ENCODE measurements around the gene FRRS1. TPM values are rescaled to one million over a fixed set of nuclear protein-coding genes. Genes with fewer than 3 reads are reported as not detected.

The FRRS1 gene
- total RNA-seq, 2 experiments from 2014 or later, result 0.33 to 1.1 TPM

DNA sequence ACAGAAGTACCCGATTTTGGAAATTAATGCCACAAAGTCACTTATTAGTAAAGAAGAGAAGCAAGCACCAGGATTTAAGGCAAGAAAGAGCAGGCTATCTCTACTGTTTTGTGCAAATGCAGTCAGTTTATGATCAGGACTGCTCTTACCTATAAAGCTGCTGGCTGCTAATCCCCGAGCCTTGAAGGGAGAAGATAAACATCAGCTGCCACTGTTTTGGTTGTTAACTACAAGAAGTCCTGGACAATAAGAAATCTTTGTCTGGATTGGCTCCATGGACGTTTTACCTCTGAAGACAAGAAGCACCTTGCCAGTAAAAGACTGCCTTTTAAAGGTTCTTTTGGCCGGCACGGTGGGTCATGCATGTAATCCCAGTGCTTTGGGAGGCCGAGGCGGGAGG, 21.4 kb downstream of the FRRS1 start:
- no peaks in the 10 kb centered on the region for H3K9me3 ChIP-seq (ENCODE audit: control insufficient read depth in 1 of 2, insufficient read depth in 1 of 2, low read length in 2 of 2)
- no peaks in the 10 kb centered on the region for H3K36me3 ChIP-seq (ENCODE audit: insufficient read depth, low read length)
- DNase-seq (no peak), ATAC-seq (ENCODE audit: poor library complexity) (no peak)
- no peaks in the 10 kb centered on the region for H3K27me3 ChIP-seq (ENCODE audit: control insufficient read depth in 1 of 2, insufficient read depth in 2 of 2, low read length in 2 of 2)
- no peak overlapping the region for H3K4me3 ChIP-seq (ENCODE audit: low read length)
- intact Hi-C loops (cut with DNase I, micrococcal nuclease), result no loop called here
- Mint-ChIP-seq H3K4me1 (ENCODE audit: low read depth) (no peaks in the 10 kb centered on the region), H3K27ac (no peak overlapping the region), H3K4me3 (no peak overlapping the region), H3K9me3 (no peaks in the 10 kb centered on the region), H3K36me3 (ENCODE audit: low read depth) (peaks cover 4% of the 10 kb centered on the region), H3K27me3 (no peaks in the 10 kb centered on the region)
- TF ChIP-seq, protein P1, sequence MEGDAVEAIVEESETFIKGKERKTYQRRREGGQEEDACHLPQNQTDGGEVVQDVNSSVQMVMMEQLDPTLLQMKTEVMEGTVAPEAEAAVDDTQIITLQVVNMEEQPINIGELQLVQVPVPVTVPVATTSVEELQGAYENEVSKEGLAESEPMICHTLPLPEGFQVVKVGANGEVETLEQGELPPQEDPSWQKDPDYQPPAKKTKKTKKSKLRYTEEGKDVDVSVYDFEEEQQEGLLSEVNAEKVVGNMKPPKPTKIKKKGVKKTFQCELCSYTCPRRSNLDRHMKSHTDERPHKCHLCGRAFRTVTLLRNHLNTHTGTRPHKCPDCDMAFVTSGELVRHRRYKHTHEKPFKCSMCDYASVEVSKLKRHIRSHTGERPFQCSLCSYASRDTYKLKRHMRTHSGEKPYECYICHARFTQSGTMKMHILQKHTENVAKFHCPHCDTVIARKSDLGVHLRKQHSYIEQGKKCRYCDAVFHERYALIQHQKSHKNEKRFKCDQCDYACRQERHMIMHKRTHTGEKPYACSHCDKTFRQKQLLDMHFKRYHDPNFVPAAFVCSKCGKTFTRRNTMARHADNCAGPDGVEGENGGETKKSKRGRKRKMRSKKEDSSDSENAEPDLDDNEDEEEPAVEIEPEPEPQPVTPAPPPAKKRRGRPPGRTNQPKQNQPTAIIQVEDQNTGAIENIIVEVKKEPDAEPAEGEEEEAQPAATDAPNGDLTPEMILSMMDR (IDR thresholded peaks at IDR 0.05), result no peak
- H3K4me1 ChIP-seq (ENCODE audit: insufficient read depth, low read length), result no peaks in the 10 kb centered on the region
- ChIA-PET POLR2A (no interaction called here), CTCF (no interaction called here)
- H3K27ac ChIP-seq (ENCODE audit: low read depth in 1 of 2, low read length in 2 of 2), result no peak overlapping the region

DNA sequence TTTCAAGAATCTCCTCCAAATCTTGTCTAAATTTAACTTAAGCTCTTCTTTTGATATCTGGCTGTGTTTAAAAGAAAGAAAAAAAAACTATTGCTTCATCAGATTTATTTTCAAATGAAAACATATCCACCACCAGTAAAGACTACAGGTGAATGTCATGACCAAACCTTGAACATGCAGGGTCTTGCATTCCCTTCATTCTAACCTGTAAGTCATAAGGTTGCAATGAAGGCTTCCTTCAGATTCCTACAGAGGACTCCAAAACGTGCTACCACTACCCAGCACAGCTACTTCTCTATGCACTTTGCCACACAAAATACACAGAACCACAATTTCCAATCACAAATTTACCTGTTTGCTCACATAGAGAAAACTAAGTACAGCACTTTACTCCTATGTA, 26.3 kb downstream of the FRRS1 start:
- no peak overlapping the region for H3K27ac ChIP-seq (ENCODE audit: low read depth in 1 of 2, low read length in 2 of 2)
- CTCF ChIA-PET, result no interaction called here
- H3K4me1 Mint-ChIP-seq (ENCODE audit: low read depth), result no peaks in the 10 kb centered on the region
- TF ChIP-seq, protein P1 (IDR thresholded peaks at IDR 0.05), result no peak
- H3K4me1 ChIP-seq (ENCODE audit: insufficient read depth, low read length), result no peaks in the 10 kb centered on the region
- no peaks in the 10 kb centered on the region for H3K9me3 Mint-ChIP-seq
- no peak overlapping the region for H3K27ac Mint-ChIP-seq
- H3K9me3 ChIP-seq (ENCODE audit: control insufficient read depth in 1 of 2, insufficient read depth in 1 of 2, low read length in 2 of 2), result no peaks in the 10 kb centered on the region
- no peaks in the 10 kb centered on the region for H3K36me3 ChIP-seq (ENCODE audit: insufficient read depth, low read length)
- ATAC-seq (ENCODE audit: poor library complexity), result no peak
- H3K4me3 ChIP-seq (ENCODE audit: low read length), result no peak overlapping the region
- no peaks in the 10 kb centered on the region for H3K27me3 ChIP-seq (ENCODE audit: control insufficient read depth in 1 of 2, insufficient read depth in 2 of 2, low read length in 2 of 2)
- H3K4me3 Mint-ChIP-seq, result no peak overlapping the region
- no peaks in the 10 kb centered on the region for H3K27me3 Mint-ChIP-seq
- POLR2A ChIA-PET, result no interaction called here
- DNase-seq, result no peak
- H3K36me3 Mint-ChIP-seq (ENCODE audit: low read depth), result peaks cover 4% of the 10 kb centered on the region
- intact Hi-C loops (cut with DNase I, micrococcal nuclease), result no loop called here

DNA sequence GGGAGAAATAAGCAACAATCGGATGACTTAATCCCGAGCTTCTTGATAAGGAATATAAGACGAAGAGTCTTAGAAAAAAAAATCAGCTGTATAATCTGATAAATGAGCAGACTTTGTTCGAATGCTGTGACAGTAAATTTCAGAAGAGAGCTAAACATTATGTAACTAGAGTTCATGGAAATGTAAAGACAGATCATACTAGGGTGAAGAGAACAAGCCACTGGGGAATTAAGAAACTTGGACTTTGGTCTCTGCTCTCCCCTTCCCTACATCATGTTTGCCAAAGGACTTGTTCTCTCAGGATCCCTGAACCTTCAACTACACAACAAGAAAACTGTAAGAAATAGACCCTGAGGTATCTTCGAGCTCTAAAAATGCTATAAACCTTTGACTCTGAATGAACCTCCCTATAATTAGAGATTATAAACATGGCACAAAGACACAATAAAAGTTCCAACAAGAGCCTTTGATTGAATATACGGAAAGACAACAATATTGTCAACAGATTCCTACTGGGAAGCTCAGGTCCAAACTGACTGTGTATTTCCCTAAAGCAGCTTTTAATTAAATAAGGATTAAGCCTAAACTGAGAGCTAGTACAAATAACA, 27.5 kb downstream of the FRRS1 start:
- POLR2A ChIA-PET, result no interaction called here
- TF ChIP-seq, protein P1 (IDR thresholded peaks at IDR 0.05), result no peak
- Mint-ChIP-seq H3K27ac (no peak overlapping the region), H3K9me3 (no peaks in the 10 kb centered on the region), H3K4me3 (no peak overlapping the region), H3K36me3 (ENCODE audit: low read depth) (peaks cover 4% of the 10 kb centered on the region), H3K27me3 (no peaks in the 10 kb centered on the region), H3K4me1 (ENCODE audit: low read depth) (no peaks in the 10 kb centered on the region)
- no peak for ATAC-seq (ENCODE audit: poor library complexity)
- Histone ChIP-seq H3K27ac (ENCODE audit: low read depth in 1 of 2, low read length in 2 of 2) (no peak overlapping the region), H3K36me3 (ENCODE audit: insufficient read depth, low read length) (no peaks in the 10 kb centered on the region), H3K4me3 (ENCODE audit: low read length) (no peak overlapping the region), H3K27me3 (ENCODE audit: control insufficient read depth in 1 of 2, insufficient read depth in 2 of 2, low read length in 2 of 2) (no peaks in the 10 kb centered on the region), H3K9me3 (ENCODE audit: control insufficient read depth in 1 of 2, insufficient read depth in 1 of 2, low read length in 2 of 2) (no peaks in the 10 kb centered on the region), H3K4me1 (ENCODE audit: insufficient read depth, low read length) (no peaks in the 10 kb centered on the region)
- CTCF ChIA-PET, result no interaction called here
- no peak for DNase-seq
- intact Hi-C loops (cut with DNase I, micrococcal nuclease), result no loop called here
